H9 (cell line): ENCODE measurements around the gene RASL10B. TPM values are rescaled to one million over a fixed set of nuclear protein-coding genes. Genes with fewer than 3 reads are reported as not detected.

Experiments used
- DNase-seq: peaks from one replicate; pipeline ENCODE4 v3.0.0-alpha.2; 2017
- H2AFZ ChIP-seq: one replicate; pipeline ENCODE4 v1.6.1; 2013; ENCODE audit warnings: mild to moderate bottlenecking, low read length, control low read depth, moderate library complexity
- H2AK5ac ChIP-seq: 2 replicates; pipeline ENCODE4 v1.6.1; 2013; ENCODE audit warnings: low read length, control low read depth, mixed read lengths; ENCODE audit not compliant: insufficient read length
- H2BK120ac ChIP-seq: one replicate; pipeline ENCODE4 v1.6.1; 2013; ENCODE audit warnings: low read depth, mild to moderate bottlenecking, low read length, control low read depth, inconsistent platforms; ENCODE audit not compliant: poor library complexity, severe bottlenecking
- H2BK12ac ChIP-seq: 2 replicates; pipeline ENCODE4 v1.6.1; 2013; ENCODE audit warnings: low read length, control low read depth, mixed read lengths, low read depth; ENCODE audit not compliant: insufficient read length
- H2BK15ac ChIP-seq: 2 replicates; pipeline ENCODE4 v1.6.1; 2013; ENCODE audit warnings: low read depth, low read length, control low read depth
- H2BK20ac ChIP-seq: one replicate; pipeline ENCODE4 v1.6.1; 2013; ENCODE audit warnings: low read depth, mild to moderate bottlenecking, low read length, control low read depth, inconsistent platforms; ENCODE audit not compliant: poor library complexity, severe bottlenecking
- H2BK5ac ChIP-seq: 2 replicates; pipeline ENCODE4 v1.6.1; 2013; ENCODE audit warnings: low read length, control low read depth, mixed read lengths; ENCODE audit not compliant: insufficient read length
- H3K14ac ChIP-seq: 2 replicates; pipeline ENCODE4 v1.6.1; 2013; ENCODE audit warnings: low read length, control low read depth; ENCODE audit not compliant: insufficient read depth
- H3K18ac ChIP-seq: 2 replicates; pipeline ENCODE4 v1.6.1; 2013; ENCODE audit warnings: low read depth, mild to moderate bottlenecking, mixed read lengths, low read length, control low read depth; ENCODE audit not compliant: insufficient read length
- H3K23ac ChIP-seq: 2 replicates; pipeline ENCODE4 v1.6.1; 2013; ENCODE audit warnings: low read length, control low read depth, mixed read lengths, low read depth; ENCODE audit not compliant: insufficient read length
- H3K23me2 ChIP-seq: 2 replicates; pipeline ENCODE4 v1.6.1; 2013; ENCODE audit warnings: low read depth, mild to moderate bottlenecking, mixed read lengths, low read length, control low read depth; ENCODE audit not compliant: insufficient read length, poor library complexity, severe bottlenecking
- H3K27ac ChIP-seq: 2 replicates; pipeline ENCODE4 v1.5.1; 2013; ENCODE audit warnings: low read length, control low read depth, mixed read lengths, low read depth; ENCODE audit not compliant: insufficient read length
- H3K27me3 ChIP-seq: 2 replicates; pipeline ENCODE4 v1.6.1; 2013; ENCODE audit warnings: low read length, control low read depth, inconsistent platforms; ENCODE audit not compliant: insufficient read depth
- H3K4ac ChIP-seq: 2 replicates; pipeline ENCODE4 v1.6.1; 2013; ENCODE audit warnings: low read depth, mild to moderate bottlenecking, control low read depth, inconsistent platforms, low read length, moderate library complexity
- H3K4me1 ChIP-seq: 2 replicates; pipeline ENCODE4 v1.6.1; 2013; ENCODE audit warnings: low read length, control low read depth, inconsistent platforms; ENCODE audit not compliant: insufficient read depth
- H3K4me2 ChIP-seq: 2 replicates; pipeline ENCODE4 v1.6.1; 2013; ENCODE audit warnings: low read length, control low read depth, mixed read lengths; ENCODE audit not compliant: insufficient read length, insufficient read depth
- H3K56ac ChIP-seq: 2 replicates; pipeline ENCODE4 v1.6.1; 2013; ENCODE audit warnings: low read depth, mild to moderate bottlenecking, mixed read lengths, low read length, control low read depth; ENCODE audit not compliant: insufficient read length
- H3K79me1 ChIP-seq: 2 replicates; pipeline ENCODE4 v1.6.1; 2013; ENCODE audit warnings: low read depth, mild to moderate bottlenecking, moderate library complexity, low read length, control low read depth, inconsistent platforms; ENCODE audit not compliant: insufficient read depth, poor library complexity, severe bottlenecking
- H3K79me2 ChIP-seq: 2 replicates; pipeline ENCODE4 v1.6.1; 2013; ENCODE audit warnings: low read length, control low read depth, inconsistent platforms; ENCODE audit not compliant: insufficient read depth
- H3K9ac ChIP-seq: 2 replicates; pipeline ENCODE4 v1.6.1; 2013; ENCODE audit warnings: low read length, control low read depth, mixed read lengths; ENCODE audit not compliant: insufficient read length; ENCODE audit errors: extremely low read depth
- H3K9me3 ChIP-seq: one replicate; pipeline ENCODE4 v1.6.1; 2013; ENCODE audit warnings: low read depth, low read length, inconsistent platforms; ENCODE audit not compliant: control insufficient read depth
- H3T11ph ChIP-seq: one replicate; pipeline ENCODE4 v1.6.1; 2013; ENCODE audit warnings: mild to moderate bottlenecking, low read length, control low read depth, inconsistent platforms
- H4K20me1 ChIP-seq: one replicate; pipeline ENCODE4 v1.6.1; 2013; ENCODE audit not compliant: control insufficient read depth, insufficient read length, insufficient read depth
- H4K5ac ChIP-seq: 2 replicates; pipeline ENCODE4 v1.6.1; 2013; ENCODE audit warnings: low read depth, mild to moderate bottlenecking, mixed read lengths, low read length, control low read depth; ENCODE audit not compliant: insufficient read length
- H4K8ac ChIP-seq: replicated peaks from 2 replicates; pipeline ENCODE4 v1.6.1; 2013; ENCODE audit warnings: low read length, control low read depth, mixed read lengths, low read depth; ENCODE audit not compliant: insufficient read length
- H4K91ac ChIP-seq: 2 replicates; pipeline ENCODE4 v1.6.1; 2013; ENCODE audit warnings: low read depth, mild to moderate bottlenecking, moderate library complexity, mixed read lengths, low read length, control low read depth; ENCODE audit not compliant: insufficient read length
- H3K27ac Mint-ChIP-seq, 3 experiments: 2 replicates in 2 of 3; 3 replicates in 1 of 3; pipeline ENCODE4 v1.8.0; 2020 to 2021; ENCODE audit warnings: mixed read lengths in 3 of 3, mild to moderate bottlenecking in 1 of 3, moderate library complexity in 1 of 3
- H3K27me3 Mint-ChIP-seq: 2 replicates; pipeline ENCODE4 v1.8.0; 2021; ENCODE audit warnings: low read depth, mild to moderate bottlenecking, moderate library complexity, mixed read lengths
- H3K36me3 Mint-ChIP-seq, 3 experiments: 2 replicates in 2 of 3; 3 replicates in 1 of 3; pipeline ENCODE4 v1.8.0; 2020 to 2021; ENCODE audit warnings: low read depth in 3 of 3, mixed read lengths in 3 of 3; ENCODE audit not compliant: insufficient read depth in 1 of 3
- H3K4me1 Mint-ChIP-seq, 2 experiments: 2 replicates each; pipeline ENCODE4 v1.8.0; 2020; ENCODE audit warnings: mixed read lengths in 2 of 2
- H3K4me3 Mint-ChIP-seq, 2 experiments: 2 replicates in 1 of 2; 3 replicates in 1 of 2; pipeline ENCODE4 v1.8.0; 2020 to 2021; ENCODE audit warnings: mild to moderate bottlenecking in 2 of 2, mixed read lengths in 2 of 2, moderate library complexity in 1 of 2
- H3K9me3 Mint-ChIP-seq, 2 experiments: 2 replicates in 1 of 2; 3 replicates in 1 of 2; pipeline ENCODE4 v1.8.0; 2020; ENCODE audit warnings: mild to moderate bottlenecking in 2 of 2, mixed read lengths in 2 of 2, moderate library complexity in 1 of 2
- total RNA-seq: library from RNA; stranded (reverse); gene quantifications from 2 replicates; pipeline ENCODE4 v1.2.1, GENCODE V29; 2021
- TF ChIP-seq, protein P1 (sequence below): fragments of 200-600 bp; sonication (generic); conservative IDR thresholded peaks from 3 replicates; pipeline ENCODE4 v1.8.0; 2021; ENCODE audit warnings: antibody characterized with exemption, mild to moderate bottlenecking

RASL10B gene
- total RNA-seq, 1 experiment from 2014 or later: 15.9 TPM

DNA sequence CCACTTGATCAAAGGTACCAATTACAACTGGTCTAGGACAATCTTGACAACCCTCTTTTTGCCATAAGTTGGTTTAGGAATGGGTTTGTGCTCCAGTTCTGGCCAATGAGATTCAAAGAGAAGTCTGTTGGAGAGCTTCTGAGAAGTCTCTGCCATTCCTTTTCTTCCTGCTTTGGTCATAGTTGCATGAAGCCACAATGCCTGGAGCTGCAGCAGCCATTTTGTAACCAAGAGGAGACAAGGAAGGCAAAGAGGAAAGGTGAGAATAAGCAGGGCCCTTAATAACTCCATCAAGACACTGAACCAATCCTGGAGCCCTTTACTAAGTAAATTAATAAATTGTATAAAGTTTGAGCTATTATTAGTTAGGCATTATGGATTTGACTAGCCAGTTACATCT is 25.8 kb downstream of the RASL10B start:
- no peak overlapping the region for H3T11ph ChIP-seq
- H2BK20ac ChIP-seq: no peak overlapping the region
- Mint-ChIP-seq H3K9me3 (no peaks in the 10 kb centered on the region; a peak in 2 of 5 replicates), H3K4me3 (no peak overlapping the region), H3K27me3 (peaks cover 6% of the 10 kb centered on the region; the same call in 1 of the 2 replicates), H3K27ac (no peak overlapping the region), H3K4me1 (peaks cover 6 to 10% of the 10 kb centered on the region in 2 experiments), H3K36me3 (no peaks in the 10 kb centered on the region; a peak in 1 of 7 replicates)
- no peak overlapping the region for H3K23ac ChIP-seq
- no peaks in the 10 kb centered on the region for H3K4me1 ChIP-seq
- H3K9me3 ChIP-seq: no peaks in the 10 kb centered on the region
- no peak overlapping the region for H2AK5ac ChIP-seq
- no peaks in the 10 kb centered on the region for H3K79me1 ChIP-seq
- H2AFZ ChIP-seq: no peak overlapping the region
- H3K9ac ChIP-seq: no peak overlapping the region
- H3K56ac ChIP-seq: no peak overlapping the region
- H3K27ac ChIP-seq: no peak overlapping the region
- H4K20me1 ChIP-seq: no peaks in the 10 kb centered on the region
- H2BK15ac ChIP-seq: no peak overlapping the region
- DNase-seq: no peak
- no peak overlapping the region for H2BK120ac ChIP-seq
- no peak overlapping the region for H4K91ac ChIP-seq
- no peak overlapping the region for H4K5ac ChIP-seq
- no peaks in the 10 kb centered on the region for H3K79me2 ChIP-seq
- no peak overlapping the region for H2BK12ac ChIP-seq
- no peak overlapping the region for H2BK5ac ChIP-seq
- no peak overlapping the region for H3K4ac ChIP-seq
- TF ChIP-seq, protein P1, sequence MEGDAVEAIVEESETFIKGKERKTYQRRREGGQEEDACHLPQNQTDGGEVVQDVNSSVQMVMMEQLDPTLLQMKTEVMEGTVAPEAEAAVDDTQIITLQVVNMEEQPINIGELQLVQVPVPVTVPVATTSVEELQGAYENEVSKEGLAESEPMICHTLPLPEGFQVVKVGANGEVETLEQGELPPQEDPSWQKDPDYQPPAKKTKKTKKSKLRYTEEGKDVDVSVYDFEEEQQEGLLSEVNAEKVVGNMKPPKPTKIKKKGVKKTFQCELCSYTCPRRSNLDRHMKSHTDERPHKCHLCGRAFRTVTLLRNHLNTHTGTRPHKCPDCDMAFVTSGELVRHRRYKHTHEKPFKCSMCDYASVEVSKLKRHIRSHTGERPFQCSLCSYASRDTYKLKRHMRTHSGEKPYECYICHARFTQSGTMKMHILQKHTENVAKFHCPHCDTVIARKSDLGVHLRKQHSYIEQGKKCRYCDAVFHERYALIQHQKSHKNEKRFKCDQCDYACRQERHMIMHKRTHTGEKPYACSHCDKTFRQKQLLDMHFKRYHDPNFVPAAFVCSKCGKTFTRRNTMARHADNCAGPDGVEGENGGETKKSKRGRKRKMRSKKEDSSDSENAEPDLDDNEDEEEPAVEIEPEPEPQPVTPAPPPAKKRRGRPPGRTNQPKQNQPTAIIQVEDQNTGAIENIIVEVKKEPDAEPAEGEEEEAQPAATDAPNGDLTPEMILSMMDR: no peak
- no peak overlapping the region for H3K14ac ChIP-seq
- H3K23me2 ChIP-seq: no peaks in the 10 kb centered on the region
- no peak overlapping the region for H4K8ac ChIP-seq
- H3K27me3 ChIP-seq: peaks cover 1% of the 10 kb centered on the region; the same call in 1 of the 2 replicates
- no peak overlapping the region for H3K18ac ChIP-seq
- no peak overlapping the region for H3K4me2 ChIP-seq
